GM19468 (cell line): ENCODE data around the gene TSTD1.
A peak's percentile ranks its signal among the peaks of the same experiment; 100 is the strongest.
"Not testable (repeated sequence)": the region's sequence is repeated elsewhere in the genome, so short reads cannot be mapped to it uniquely, and the experiment has no call there.

Source experiments
- ATAC-seq: cut with Tn5 transposase; IDR thresholded peaks from one replicate; pipeline ENCODE4 v1.9.1; 2021; ENCODE audit warnings: mild to moderate bottlenecking, moderate library complexity, moderate number of reproducible peaks; ENCODE audit not compliant: unreplicated experiment; ENCODE audit errors: extremely low read depth

TSTD1 gene

GRCh38 chr1:161069731-161070270, 31.0 kb upstream of the TSTD1 start, which contains the start of gene ARHGAP30:
TSS of gene ARHGAP30 (minus strand) at chr1:161069891. CDS start at chr1:161069624, 267 bp downstream.
- ATAC-seq: peak; percentile 74

GRCh38 chr1:161069241-161069640, 30.5 kb upstream of the TSTD1 start:
- ATAC-seq: no peak

- ATAC-seq: peak; percentile 25
Observed at GRCh38 chr1:161068306-161069234, 29.8 kb upstream of the TSTD1 start.

- ATAC-seq: no peak
Observed at GRCh38 chr1:161066694-161067093, 27.9 kb upstream of the TSTD1 start.

GRCh38 chr1:161065681-161066080, 26.9 kb upstream of the TSTD1 start:
- not testable (repeated sequence) for ATAC-seq

GRCh38 chr1:161063936-161064335, 25.2 kb upstream of the TSTD1 start:
- not testable (repeated sequence) for ATAC-seq

GRCh38 chr1:161061419-161061818, 22.7 kb upstream of the TSTD1 start:
- no peak for ATAC-seq

- no peak for ATAC-seq
Observed at GRCh38 chr1:161059293-161059692, 20.5 kb upstream of the TSTD1 start.

GRCh38 chr1:161054805-161055204, 16.0 kb upstream of the TSTD1 start:
- no peak for ATAC-seq

GRCh38 chr1:161054232-161054631, 15.5 kb upstream of the TSTD1 start:
- no peak for ATAC-seq

GRCh38 chr1:161052899-161053298, 14.1 kb upstream of the TSTD1 start:
- ATAC-seq: no peak

- ATAC-seq: no peak
Observed at GRCh38 chr1:161051219-161051618, 12.5 kb upstream of the TSTD1 start.

- no peak for ATAC-seq
Observed at GRCh38 chr1:161048949-161049722, 10.4 kb upstream of the TSTD1 start.

- no peak for ATAC-seq
Observed at GRCh38 chr1:161047436-161048420, 9.0 kb upstream of the TSTD1 start.

- ATAC-seq: no peak
Observed at GRCh38 chr1:161046605-161047228, 8.0 kb upstream of the TSTD1 start.

- peak; percentile 35 for ATAC-seq
Observed at GRCh38 chr1:161045736-161046604, 7.2 kb upstream of the TSTD1 start, which contains the start of gene USF1. TSS of gene USF1 (minus strand) at chr1:161045977. CDS start at chr1:161043275, 2,702 bp downstream.

GRCh38 chr1:161044908-161045735, 6.4 kb upstream of the TSTD1 start:
- ATAC-seq: peak; percentile 18
